Activated CD4-positive, alpha-beta T cell treated with anti-CD3 and anti-CD28 coated beads, Interleukin-10, Interleukin-2, amounts not matched to agents 100 ng/mL and 50 ng/mL, durations not matched to agents 16 hours and 8 hours (primary cell): Measurements from ENCODE around the gene EVC.
"Not testable (repeated sequence)": the region's sequence is repeated elsewhere in the genome, so short reads cannot be mapped to it uniquely, and the experiment has no call there.

Source experiments
- DNase-seq: peaks from one replicate; pipeline ENCODE4 v3.0.0-alpha.2; 2020

Gene EVC

GRCh38 chr4:5793514-5793913, 82.5 kb downstream of the EVC start:
- no peak for DNase-seq

DNA sequence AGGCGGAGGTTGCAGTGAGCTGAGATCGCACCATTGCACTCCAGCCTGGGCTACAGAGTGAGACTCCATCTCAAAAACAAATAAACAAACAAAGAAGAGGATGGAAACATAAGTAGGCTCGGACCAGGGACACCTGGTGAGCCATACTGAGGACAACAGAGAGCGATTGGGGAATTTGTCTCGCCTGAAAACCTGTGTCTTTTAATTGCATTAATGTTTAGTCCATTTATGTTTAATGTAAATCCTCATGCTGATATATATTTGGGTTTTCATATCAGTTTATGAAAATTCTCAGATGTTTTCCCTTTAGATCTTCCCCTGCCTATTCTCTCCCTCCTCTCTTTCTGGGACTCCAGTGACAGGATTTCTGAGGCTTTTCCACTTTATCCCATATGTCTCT, 84.6 kb downstream of the EVC start:
- DNase-seq = no peak

DNA sequence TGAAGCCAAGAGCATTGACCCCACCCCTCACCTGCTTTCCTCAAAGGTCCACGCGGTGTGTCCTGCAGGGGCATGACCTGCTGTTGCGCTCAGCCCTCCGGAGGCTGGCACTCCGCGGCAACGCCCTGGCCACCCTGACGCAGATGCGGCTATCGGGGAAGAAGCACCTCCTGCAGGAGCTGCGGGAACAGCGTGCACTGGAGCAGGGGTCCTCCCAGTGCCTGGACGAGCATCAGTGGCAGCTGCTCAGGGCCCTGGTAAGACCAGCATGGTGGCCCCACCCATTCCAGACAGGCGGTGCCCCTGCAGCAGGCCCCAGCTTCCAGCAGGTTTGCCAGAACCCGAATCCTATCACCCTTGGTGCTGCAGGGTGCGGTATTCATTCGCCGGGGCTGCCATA, 86.0 kb downstream of the EVC start:
- no peak for DNase-seq

DNA sequence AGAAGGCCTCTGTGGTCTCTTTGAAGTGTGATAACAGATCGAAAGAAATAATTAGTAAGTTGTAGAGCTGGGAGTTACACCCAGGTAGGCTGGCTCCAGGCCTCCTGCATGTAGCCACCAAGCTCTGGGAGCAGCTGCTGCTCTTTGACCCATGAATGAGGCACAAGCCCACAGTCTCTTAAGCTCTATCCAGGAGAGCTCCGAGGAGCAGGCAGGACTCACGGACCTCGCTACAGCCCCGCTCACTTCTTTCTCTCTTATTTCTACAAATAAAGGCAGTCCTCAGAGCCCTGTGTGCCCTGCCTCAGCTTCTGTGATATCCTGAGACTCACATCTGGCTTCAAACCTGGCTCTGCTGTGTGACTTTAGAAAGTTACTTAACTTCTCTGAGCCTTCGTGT, 86.9 kb downstream of the EVC start:
- DNase-seq = no peak

DNA sequence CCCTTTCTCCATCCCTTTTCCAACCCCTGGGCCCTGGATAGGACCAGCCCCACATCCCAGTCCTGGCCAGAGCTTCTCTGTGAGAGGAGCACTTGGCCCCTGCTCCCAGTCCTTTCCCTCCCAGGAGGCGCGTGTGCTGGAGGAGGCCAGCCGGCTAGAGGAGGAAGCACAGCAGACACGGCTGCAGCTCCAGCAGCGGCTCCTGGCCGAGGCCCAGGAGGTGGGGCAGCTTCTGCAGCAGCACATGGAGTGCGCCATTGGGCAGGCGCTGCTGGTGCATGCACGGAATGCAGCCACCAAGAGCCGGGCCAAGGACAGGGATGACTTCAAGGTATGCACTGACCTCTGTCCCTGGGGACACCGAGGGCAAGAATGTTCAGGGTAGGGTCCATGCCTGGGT, 87.5 kb downstream of the EVC start:
- no peak for DNase-seq

DNA sequence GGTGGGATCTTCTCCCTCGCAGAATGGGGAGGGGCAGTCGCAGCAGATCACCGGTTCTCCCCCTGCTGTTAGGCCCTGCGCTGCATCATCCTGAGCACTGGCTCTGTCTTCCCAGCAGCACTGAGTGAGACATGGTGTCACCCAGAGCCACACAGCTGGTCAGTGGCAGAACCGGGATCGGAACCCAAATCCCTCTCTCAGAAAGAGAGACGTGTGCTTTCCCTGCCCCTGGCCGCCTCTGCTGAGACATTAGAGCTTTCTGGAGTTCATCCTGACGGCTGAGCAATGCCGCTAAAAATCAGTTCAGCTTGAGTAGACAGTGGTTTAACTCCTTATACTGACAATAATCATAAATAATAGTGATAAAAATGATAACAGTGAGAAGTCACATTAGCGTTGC, 87.9 kb downstream of the EVC start:
- DNase-seq = no peak

DNA sequence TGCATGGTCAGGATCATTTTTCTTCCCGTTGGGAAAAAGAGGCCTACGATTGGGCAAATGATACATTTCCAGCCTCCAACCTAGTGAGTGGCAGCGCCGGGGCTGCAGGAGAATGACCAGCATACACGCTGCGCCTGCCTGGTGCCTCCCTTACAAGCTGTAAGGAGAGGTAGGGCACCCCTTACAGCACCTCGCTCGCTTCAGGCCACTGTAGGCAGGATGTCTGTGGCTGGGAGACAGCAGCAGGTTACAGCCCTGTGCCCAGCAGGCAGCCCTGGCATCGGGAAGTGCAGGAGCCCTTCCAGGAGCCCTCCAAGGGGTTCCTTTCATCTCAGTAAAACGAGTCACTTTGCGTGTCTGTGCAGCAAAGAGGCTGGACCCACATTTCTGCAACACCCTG, 88.4 kb downstream of the EVC start:
- no peak for DNase-seq

DNA sequence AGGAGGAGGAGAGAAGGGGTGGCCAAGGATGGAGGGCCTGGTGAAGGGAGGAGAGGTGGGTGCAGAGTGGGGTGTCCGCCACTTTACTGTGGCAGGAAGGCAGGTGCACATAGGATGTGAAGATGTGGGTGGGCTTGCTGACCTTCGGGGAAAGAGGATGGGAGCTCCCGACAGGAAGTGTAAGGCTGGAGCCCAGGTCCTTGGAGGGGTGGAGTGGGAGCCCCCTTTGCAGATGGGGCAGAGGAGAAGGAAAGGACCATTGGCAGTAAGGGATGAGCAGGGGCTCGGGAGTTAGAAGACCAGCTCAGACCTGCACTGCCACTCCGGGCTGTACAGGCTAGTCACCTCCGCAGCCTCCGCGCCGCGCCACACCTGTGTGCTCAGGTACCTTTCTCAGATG, 89.5 kb downstream of the EVC start:
- DNase-seq = no peak

DNA sequence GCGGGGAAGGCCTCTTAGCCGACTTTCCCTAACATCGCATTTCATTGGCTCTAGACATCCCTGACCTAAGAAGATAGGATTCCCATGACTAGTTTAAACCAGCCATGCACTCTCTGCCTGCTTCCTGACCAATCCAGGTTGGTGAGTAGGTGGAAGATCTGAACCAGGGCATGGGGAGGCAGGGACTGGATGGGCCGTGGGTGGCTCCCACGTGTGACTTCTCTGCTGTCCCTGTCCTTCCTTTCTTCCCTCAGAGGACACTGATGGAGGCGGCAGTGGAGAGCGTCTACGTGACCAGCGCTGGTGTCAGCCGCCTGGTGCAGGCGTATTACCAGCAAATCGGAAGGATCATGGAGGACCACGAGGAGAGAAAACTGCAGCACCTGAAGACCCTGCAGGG, 90.7 kb downstream of the EVC start:
- no peak for DNase-seq

DNA sequence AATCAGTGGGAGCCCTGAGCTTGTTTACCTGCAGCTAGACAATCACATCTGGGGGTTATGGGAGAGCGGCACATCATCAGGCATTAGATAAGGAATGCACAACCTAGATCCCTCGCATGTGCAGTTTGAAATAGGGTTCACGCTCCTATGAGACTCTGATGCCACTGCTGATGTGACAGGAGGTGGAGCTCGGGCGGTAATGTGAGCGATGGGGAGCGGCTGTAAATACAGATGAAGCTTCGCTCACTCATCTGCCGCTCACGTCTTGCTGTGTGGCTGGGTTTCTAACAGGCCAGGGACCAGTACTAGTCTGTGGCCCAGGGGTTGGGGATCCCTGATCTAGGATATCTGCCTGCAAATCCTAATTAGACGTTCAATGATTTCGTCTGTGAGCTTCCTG, 91.6 kb downstream of the EVC start:
- DNase-seq = no peak

GRCh38 chr4:5804656-5805055, 93.7 kb downstream of the EVC start:
- no peak for DNase-seq

GRCh38 chr4:5805270-5805669, 94.3 kb downstream of the EVC start:
- DNase-seq = no peak

GRCh38 chr4:5808081-5808741, 97.2 kb downstream of the EVC start:
- no peak for DNase-seq

DNA sequence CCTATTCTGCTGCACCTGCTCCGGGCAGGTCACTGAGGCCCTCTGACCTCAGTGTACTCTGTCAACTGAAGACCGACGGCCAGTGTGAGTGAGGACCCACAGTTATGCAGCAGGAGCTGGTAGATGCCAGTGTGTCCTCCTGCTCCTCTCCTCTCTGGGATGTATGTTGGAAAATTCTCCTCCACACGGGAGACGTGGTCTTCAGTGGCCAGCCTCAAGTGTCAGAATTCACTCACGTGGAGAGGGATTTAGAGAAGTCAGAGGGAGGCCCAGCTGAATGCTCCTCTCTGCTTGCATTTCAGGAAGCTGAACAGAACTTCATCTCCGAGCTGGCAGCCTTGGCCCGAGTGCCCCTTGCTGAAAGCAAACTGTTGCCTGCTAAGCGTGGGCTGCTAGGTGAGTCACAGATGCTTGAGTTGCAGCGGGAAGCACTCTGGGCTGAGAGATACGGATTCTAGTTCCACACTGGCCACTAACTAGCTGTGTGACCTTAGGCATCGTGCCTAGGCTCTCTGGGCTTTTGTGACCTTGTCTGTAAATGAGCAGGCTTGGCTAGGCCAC, 98.3 kb downstream of the EVC start:
- DNase-seq = no peak

DNA sequence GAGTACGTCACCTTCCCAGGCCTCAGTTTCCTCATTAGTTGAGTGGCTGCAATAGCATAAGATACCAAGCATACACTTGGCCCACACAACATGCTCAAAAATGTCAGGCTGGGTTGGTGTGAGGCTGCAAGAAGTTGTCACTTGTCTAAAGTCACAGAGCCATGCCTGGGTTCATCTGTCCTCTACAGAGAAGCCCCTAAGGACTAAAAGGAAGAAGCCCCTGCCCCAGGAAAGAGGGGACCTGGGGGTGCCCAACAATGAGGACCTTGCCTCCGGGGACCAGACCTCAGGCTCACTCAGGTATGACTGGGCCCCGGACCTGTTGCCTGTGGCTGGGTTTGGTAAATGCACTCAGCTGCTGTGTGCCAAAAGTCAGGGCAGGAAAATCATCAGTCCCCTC, 99.2 kb downstream of the EVC start:
- DNase-seq = no peak

GRCh38 chr4:5810770-5811430, 99.9 kb downstream of the EVC start:
- no peak for DNase-seq

DNA sequence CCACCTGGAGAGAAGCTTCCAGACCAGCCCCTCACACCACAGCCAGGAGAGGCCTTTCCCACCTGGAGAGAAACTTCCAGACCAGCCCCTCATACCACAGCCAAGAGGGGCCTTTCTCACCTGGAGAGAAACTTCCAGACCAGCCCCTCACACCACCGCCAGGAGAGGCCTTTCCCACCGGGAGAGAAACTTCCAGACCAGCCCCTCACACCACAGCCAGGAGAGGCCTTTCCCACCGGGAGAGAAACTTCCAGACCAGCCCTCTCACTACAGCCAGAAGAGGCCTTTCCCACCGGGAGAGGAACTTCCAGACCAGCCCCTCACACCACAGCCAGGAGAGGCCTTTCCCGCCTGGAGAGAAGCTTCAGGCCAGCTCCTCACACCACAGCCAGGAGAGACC, 101.1 kb downstream of the EVC start:
- DNase-seq = not testable (repeated sequence)

DNA sequence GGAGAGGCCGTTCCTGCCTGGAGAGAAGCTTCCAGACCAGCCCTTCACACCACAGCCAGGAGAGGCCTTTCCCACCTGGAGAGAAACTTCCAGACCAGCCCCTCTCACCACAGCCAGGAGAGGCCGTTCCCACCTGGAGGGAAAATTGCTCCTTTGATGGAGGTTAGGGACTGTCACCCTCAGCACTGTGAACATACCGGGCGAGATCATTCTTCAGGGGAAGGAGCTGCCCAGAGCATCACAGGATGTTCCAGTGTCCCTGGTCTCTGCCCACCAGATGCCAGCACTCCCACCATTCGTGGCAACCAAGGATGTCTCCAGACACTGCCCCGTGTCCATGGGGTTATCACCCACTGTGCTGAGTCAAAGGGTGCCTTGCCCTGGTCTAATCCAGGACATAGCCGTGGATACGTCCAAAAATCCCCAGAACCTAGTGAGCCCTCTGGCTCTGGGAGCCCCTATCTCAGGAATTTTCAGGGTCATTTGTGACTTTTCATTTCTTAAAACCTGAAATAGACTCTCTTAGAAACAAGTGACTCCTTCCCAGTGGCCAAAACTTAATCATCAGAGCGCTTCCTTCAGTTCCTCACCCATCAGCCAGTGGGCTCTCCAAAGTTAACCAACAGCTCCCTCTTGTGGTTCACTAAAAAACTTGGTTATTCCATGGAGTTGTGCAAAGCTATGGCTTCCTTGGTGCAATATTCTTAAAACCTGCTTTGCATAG, 101.7 kb downstream of the EVC start:
- DNase-seq = peak; percentile 69

DNA sequence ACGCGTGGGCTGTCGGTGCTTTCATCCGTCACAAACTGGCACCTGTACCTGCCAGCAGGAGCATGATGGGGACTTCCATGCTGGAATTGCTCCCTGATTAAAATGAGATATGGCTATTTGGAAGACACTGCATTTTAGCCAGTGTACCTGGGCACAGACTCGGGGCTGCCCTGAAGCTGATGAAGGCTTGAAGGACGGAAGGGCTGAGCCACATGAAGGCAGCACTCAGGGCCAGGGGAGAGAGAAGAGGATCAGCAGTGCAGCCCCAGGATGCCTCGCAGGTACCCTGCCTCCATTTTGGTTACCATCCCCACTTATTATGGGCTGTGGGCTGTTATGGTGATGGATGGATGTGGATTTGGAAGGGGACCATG, 102.9 kb downstream of the EVC start:
- no peak for DNase-seq

GRCh38 chr4:5814421-5814820, 103.4 kb downstream of the EVC start:
- no peak for DNase-seq

- no peak for DNase-seq
Observed at GRCh38 chr4:5815641-5816040, 104.6 kb downstream of the EVC start.

DNA sequence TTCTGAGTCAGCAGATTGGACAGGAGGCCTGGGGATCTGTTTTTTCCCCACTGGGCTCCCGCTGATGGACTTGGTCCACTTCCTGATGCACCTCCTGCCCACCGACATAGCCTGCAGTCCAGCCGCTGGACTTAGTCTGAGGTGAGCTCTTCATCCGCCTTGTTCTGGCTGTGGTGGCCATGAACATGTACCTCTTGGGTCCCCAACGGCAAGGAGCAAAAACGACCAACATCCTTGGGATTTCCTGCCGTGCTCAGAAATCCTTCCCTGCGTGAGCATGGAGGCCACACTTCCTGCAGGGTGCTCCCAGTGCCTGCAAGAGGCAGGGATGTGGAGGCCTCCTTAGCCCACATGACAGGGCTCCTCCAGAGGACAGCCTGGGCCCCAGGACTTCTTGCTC, 105.1 kb downstream of the EVC start:
- no peak for DNase-seq

GRCh38 chr4:5816851-5817375, 105.9 kb downstream of the EVC start:
- no peak for DNase-seq
